KMS-11 (cell line): ENCODE data around the gene KLHL40.

Experiments
- H2AFZ ChIP-seq: fragments of 200-600 bp; sonication (generic); 2 replicates; pipeline ENCODE4 v1.6.1; 2016; ENCODE audit warnings: antibody characterized with exemption, mixed run types, low read depth
- H3K27ac ChIP-seq: fragments of 200-600 bp; sonication (generic); 2 replicates; pipeline ENCODE4 v1.6.1; 2016; ENCODE audit warnings: mild to moderate bottlenecking, mixed run types
- H3K27me3 ChIP-seq: fragments of 200-600 bp; sonication (generic); 2 replicates; pipeline ENCODE4 v1.6.1; 2017; ENCODE audit warnings: mild to moderate bottlenecking, low read depth, mixed run types, moderate library complexity; ENCODE audit not compliant: insufficient read depth
- H3K36me3 ChIP-seq: fragments of 200-600 bp; sonication (generic); 2 replicates; pipeline ENCODE4 v1.6.1; 2017; ENCODE audit warnings: mild to moderate bottlenecking, mixed run types; ENCODE audit not compliant: insufficient read depth
- H3K4me1 ChIP-seq: fragments of 200-600 bp; sonication (generic); 2 replicates; pipeline ENCODE4 v1.6.1; 2016; ENCODE audit warnings: mild to moderate bottlenecking, low read depth, mixed run types; ENCODE audit not compliant: poor library complexity, severe bottlenecking
- H3K4me2 ChIP-seq: fragments of 200-600 bp; sonication (generic); 2 replicates; pipeline ENCODE4 v1.7.0; 2016; ENCODE audit warnings: mild to moderate bottlenecking, mixed run types
- H3K4me3 ChIP-seq: fragments of 200-600 bp; sonication (generic); IDR thresholded peaks from 2 replicates; pipeline ENCODE4 v1.6.1; 2017; ENCODE audit warnings: low read depth, low read length, mixed read lengths; ENCODE audit not compliant: insufficient read depth
- H3K79me2 ChIP-seq: fragments of 200-600 bp; sonication (generic); 2 replicates; pipeline ENCODE4 v1.6.1; 2016; ENCODE audit warnings: low read depth, mixed run types; ENCODE audit not compliant: insufficient read depth
- H3K9ac ChIP-seq: fragments of 200-600 bp; sonication (generic); 2 replicates; pipeline ENCODE4 v1.6.1; 2016; ENCODE audit warnings: mild to moderate bottlenecking, mixed run types
- H4K20me1 ChIP-seq: fragments of 200-600 bp; sonication (generic); 2 replicates; pipeline ENCODE4 v1.6.1; 2016; ENCODE audit warnings: mild to moderate bottlenecking, mixed run types; ENCODE audit not compliant: insufficient read depth
- TF ChIP-seq, protein P1 (sequence below): fragments of 200-600 bp; sonication (generic); conservative IDR thresholded peaks from 2 replicates; pipeline ENCODE4 v1.6.1; 2017; ENCODE audit warnings: low read depth, mild to moderate bottlenecking, antibody characterized with exemption, low read length, moderate library complexity, mixed read lengths

The KLHL40 gene

DNA sequence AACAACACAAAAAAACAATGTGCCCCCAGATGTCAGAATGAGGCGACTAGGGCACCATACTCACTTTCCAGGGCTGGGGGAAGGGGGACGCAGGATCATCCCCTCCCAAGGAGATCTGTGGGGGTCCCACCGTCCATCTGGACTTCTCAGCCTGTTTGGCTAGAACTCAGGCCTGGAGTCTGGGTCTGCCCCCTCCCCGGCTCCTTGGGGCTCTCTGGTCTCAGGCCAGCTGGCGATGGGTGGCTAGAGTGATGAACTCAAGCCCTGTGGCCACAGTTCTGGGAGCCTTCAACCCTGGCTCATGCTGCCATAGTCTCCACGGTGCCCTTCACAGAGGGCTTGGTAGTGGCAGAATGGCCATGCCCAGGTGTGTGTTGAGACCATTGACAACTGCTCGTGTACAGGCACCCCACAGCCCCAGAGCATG is 18.2 kb upstream of the KLHL40 start:
- Histone ChIP-seq H3K9ac (no peak overlapping the region), H3K27me3 (no peaks in the 10 kb centered on the region), H3K4me2 (no peak overlapping the region), H4K20me1 (no peaks in the 10 kb centered on the region), H3K27ac (no peak overlapping the region), H3K4me3 (no peak overlapping the region), H3K36me3 (no peaks in the 10 kb centered on the region), H3K79me2 (no peaks in the 10 kb centered on the region), H3K4me1 (no peaks in the 10 kb centered on the region), H2AFZ (no peak overlapping the region)
- TF ChIP-seq, protein P1, sequence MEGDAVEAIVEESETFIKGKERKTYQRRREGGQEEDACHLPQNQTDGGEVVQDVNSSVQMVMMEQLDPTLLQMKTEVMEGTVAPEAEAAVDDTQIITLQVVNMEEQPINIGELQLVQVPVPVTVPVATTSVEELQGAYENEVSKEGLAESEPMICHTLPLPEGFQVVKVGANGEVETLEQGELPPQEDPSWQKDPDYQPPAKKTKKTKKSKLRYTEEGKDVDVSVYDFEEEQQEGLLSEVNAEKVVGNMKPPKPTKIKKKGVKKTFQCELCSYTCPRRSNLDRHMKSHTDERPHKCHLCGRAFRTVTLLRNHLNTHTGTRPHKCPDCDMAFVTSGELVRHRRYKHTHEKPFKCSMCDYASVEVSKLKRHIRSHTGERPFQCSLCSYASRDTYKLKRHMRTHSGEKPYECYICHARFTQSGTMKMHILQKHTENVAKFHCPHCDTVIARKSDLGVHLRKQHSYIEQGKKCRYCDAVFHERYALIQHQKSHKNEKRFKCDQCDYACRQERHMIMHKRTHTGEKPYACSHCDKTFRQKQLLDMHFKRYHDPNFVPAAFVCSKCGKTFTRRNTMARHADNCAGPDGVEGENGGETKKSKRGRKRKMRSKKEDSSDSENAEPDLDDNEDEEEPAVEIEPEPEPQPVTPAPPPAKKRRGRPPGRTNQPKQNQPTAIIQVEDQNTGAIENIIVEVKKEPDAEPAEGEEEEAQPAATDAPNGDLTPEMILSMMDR: no peak

DNA sequence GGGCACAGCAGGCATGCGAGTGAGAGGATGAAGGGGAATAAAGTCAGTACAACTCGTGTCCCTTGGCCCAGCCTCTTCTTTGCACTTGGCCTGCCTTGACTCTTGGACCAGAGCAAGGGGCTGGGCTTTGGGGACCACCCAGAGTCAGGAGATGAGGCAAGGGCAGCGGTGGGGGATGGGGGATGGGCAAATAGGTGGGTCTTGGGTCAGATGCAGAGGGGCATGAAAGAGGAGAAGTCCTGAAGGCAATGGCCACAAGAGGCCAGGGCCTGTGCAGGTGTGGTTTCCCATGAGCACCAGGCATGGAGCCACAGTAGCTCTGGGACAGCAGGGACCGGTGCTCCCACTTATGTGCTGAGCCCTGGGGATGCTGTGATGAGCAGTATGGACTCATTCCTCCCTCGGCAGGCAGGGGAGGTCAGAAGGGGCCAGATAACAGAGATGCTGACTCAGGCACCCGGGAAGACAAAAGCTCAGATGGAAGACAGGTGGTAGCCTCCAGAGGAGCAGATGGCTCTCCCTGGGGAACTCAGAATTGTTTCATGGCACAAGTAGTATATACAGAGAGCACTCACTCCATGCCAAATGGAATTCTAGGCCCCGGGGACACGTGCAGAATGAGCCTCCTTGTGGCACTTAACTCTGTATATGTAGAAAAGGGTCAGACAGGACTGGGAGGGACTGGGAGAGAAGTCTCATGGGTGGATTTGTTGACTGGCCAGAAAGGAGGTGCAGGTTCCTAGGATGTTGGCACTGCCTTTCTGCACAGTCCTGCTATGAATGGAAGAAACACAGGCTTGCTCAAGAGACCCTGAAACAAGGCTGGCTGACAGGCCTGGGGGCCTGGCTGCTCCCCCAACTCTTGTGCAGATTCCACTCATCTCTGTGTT is 17.6 kb upstream of the KLHL40 start:
- no peak overlapping the region for H3K4me2 ChIP-seq
- no peaks in the 10 kb centered on the region for H3K27me3 ChIP-seq
- TF ChIP-seq, protein P1: no peak
- H3K4me1 ChIP-seq: no peaks in the 10 kb centered on the region
- no peaks in the 10 kb centered on the region for H3K79me2 ChIP-seq
- H4K20me1 ChIP-seq: no peaks in the 10 kb centered on the region
- H3K36me3 ChIP-seq: no peaks in the 10 kb centered on the region
- no peak overlapping the region for H3K27ac ChIP-seq
- no peak overlapping the region for H3K4me3 ChIP-seq
- no peak overlapping the region for H2AFZ ChIP-seq
- no peak overlapping the region for H3K9ac ChIP-seq

DNA sequence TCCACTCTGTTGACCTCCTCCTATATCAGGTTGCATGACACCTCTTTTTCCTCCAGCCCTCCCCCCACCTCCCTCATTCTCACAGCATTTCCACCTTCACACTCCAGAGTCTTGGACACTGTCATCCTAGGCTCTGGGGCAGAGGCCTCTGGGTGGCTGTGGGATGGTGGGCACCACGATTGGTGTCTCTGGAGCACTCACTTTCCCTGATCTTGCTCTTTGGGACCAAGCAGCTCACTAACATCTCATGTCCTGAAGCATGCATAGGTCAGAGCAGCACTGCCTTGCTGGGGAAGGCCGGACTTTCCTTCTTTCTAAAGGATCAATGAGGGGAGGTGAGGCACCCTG is 16.9 kb upstream of the KLHL40 start:
- Histone ChIP-seq H2AFZ (no peak overlapping the region), H3K4me2 (no peak overlapping the region), H3K27ac (no peak overlapping the region), H4K20me1 (no peaks in the 10 kb centered on the region), H3K4me1 (no peaks in the 10 kb centered on the region), H3K36me3 (no peaks in the 10 kb centered on the region), H3K27me3 (no peaks in the 10 kb centered on the region), H3K4me3 (no peak overlapping the region), H3K79me2 (no peaks in the 10 kb centered on the region), H3K9ac (no peak overlapping the region)
- TF ChIP-seq, protein P1: no peak

DNA sequence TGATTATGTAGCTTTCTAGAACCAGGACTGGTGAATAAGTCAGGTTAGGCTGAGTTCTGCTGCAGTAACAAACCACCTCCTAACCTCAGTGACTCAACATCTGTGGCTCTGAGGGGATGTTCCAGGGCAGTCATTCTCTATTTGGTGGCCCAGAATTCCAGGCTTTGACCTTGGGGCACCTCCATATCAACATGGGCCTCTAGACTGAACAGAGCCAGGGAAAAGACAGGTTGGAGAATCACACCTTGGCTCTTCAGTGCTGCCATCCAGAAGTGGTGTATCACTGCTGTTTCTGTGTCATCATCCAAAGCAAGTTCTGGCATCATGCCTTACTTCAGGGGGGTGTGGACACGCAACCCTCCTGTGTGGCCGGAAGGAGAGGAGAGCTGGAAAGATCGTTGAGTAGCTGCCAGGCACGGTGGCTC is 16.5 kb upstream of the KLHL40 start:
- Histone ChIP-seq H3K36me3 (no peaks in the 10 kb centered on the region), H3K9ac (no peak overlapping the region), H3K27ac (no peak overlapping the region), H3K27me3 (no peaks in the 10 kb centered on the region), H4K20me1 (no peaks in the 10 kb centered on the region), H3K4me1 (no peaks in the 10 kb centered on the region), H3K79me2 (no peaks in the 10 kb centered on the region), H3K4me2 (no peak overlapping the region), H3K4me3 (no peak overlapping the region), H2AFZ (no peak overlapping the region)
- TF ChIP-seq, protein P1: no peak
